HG03280 (cell line): Measurements from ENCODE around the gene KCNQ1.

Source experiments
- ATAC-seq: cut with Tn5 transposase; IDR thresholded peaks from one replicate; pipeline ENCODE4 v1.9.1; 2021; ENCODE audit warnings: mild to moderate bottlenecking, moderate library complexity; ENCODE audit not compliant: unreplicated experiment

KCNQ1 gene

GRCh38 chr11:2507212-2507901, 62.5 kb downstream of the KCNQ1 start:
- no peak for ATAC-seq

DNA sequence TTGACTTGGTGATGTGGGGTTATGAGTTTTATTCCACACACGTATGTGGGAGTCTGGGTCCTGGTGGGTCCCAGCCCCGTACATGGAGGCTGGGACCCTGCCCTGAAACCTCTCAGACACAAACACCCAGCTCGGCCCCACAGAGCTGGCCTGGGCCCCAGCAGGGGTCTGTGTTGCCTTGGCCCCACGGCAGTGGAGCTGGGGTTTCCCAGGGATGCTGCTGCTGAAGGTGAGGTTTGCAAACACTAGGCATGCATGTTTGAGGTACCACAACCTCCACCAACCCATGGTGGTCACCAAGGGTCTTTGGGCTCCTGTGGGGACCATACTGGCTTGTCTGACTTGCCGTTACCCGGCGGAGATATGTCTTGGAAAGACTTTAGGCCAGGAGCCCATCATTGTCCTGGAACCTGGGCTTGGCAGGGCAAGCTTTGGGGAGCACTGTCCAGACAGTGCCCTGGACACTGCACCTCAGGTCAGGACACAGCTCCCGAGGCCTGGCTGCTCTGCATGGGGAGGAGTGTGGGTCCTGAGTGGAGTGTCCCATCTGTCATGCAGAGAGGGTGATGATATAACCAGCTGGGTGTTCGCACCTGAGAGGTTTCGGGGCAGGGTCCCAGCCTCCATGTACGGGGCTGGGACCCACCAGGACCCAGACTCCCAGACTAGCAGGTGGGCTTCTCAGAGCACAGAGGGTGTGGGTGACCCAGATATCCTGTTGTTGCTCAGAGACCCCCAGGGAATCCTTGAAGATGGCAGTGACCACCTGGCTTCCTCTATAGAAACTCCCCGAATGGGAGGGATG, 63.3 kb downstream of the KCNQ1 start:
- ATAC-seq: no peak

GRCh38 chr11:2508793-2509192, 64.0 kb downstream of the KCNQ1 start:
- ATAC-seq: no peak

DNA sequence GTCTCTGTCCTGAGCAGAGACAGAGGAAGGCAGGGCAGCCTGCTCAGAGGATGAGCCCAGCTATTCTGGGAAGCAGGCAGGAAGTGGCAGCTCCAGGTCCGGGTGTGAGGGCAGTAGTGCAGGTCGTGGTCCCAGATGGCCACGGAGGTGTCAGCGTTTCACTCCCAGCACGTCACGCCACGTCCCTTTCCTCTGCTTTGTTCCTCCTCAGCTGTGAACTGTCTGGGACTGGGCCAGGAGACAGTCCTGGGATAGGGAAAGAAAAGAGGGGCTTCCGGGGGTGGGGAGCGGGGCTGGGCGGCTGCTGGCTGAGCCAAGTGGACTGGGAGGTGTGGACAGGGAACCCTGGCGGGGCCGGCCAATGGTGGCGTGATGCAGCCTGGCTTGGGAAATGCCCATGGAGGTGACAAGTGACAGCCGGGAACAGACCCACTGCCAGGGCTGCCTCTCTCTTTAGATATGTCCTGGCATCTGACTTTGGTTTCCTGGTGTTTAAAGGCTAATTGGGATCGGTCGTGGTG, 64.7 kb downstream of the KCNQ1 start:
- ATAC-seq: no peak

DNA sequence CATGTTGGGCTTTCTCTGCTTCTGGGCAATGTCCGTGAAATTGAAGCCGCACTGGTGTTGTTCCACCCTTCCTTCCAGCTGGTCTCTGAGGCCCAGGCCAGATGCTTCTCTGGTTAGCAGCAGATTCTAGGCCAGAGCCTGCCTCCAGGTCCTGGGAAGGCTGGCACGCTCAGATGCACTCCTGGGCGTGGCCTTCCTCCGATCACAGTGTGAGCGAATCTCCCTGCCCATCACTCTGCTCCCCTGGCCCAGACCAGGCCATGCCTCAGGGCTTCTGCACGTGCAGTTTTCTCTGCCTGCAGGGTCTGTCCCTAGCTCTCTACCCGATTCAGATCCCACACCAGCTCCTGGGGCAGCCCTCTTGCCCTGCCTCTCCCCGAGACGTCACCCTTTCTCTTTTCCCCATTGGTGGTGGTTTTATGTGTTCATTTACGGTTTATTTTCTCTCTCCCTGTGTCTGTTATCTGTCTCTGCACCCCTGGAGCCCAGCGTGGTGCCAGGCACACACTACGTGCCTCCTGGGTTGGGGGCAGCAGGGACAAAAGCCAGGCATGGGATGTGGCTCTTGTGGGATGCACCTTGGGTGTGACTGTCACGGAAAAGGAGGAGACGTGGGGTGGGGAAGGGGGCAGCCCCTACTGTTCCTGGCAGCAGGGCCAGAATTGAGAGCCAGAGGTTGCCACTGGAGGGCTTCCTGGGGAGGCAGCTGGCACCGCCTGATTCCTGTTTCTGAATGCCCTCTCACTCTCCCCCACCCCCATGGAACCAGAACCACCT, 66.0 kb downstream of the KCNQ1 start:
- ATAC-seq: no peak

GRCh38 chr11:2511421-2512369, 66.9 kb downstream of the KCNQ1 start:
- no peak for ATAC-seq

- no peak for ATAC-seq
Measured at GRCh38 chr11:2512431-2513407, 67.9 kb downstream of the KCNQ1 start.

GRCh38 chr11:2513441-2513840, 68.6 kb downstream of the KCNQ1 start:
- ATAC-seq: no peak

DNA sequence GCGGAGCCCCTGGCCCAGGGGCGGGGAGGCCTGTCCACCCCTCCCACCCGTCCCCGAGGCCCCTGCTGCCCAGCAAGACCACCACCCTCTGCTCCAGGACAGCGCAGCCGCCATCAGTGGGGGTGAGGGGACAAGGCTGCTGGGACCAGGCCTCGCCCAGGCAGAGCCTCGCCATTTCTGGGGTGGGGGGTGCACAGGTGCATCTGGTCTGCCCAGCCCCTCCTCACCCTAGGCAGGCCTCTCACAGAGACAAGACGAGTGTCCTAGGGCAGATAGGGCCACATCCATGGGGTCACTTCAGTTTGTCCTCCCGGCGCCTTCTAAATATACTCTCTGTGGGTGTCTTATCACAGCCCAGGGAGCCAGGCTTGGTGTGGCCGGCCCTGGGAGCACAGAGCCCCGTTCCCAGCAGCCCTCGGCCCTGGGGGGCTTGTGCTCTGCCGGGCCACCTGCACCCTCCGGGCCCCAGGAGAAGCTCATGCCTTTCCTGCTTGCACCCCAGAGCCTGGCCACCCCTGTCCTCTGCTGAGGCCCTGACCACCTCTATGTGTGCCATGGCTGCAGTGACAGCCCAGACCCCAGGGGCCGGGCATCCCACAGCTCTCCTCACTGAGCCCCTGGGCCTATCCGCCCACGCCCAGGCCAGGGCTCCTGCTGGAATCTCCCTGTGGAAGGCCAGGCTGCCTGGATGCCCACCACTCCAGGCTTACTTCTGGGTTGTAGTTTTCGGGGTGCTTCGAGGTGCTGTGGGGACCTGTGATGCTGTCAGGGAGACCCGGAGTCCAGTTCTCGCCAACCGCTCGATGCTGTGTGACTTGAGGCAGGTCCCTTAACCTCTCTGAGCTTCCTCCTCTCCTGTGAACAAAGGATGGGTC, 70.8 kb downstream of the KCNQ1 start:
- ATAC-seq: no peak

DNA sequence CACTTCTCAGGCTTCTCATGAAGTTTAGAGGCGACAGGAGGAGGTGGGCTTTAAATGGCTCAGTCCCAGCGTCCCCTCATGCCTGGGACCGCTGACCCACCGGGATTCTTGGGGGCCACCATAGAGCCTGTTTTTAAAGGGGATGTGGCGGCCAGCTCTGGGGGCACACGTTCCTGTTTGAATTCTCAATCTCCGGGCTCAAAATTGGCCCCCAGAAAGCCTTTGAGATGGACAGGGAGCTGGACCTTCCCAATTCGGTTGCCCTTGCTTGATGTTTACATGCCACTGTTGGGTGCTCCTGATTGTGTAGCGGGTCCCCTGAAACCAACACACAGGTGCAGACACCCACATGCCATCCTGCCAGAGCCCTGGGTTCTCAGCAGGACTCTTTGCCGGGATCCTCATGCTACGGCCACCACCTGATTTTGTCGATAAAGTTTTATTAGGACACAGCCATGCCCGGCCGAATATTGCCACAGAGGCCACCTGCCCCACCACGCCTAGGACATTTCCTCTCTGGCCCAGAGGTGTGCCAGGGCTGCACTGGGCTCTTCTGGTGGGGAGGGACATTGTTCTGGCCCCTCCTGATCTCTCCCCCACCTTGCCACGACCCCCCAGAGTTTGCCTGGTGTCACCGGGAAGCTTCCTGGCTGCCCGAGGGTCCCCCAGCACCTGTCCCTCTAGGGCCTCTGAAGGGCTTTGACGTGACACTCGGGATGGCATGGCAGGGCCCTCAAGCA, 71.6 kb downstream of the KCNQ1 start:
- ATAC-seq: no peak

DNA sequence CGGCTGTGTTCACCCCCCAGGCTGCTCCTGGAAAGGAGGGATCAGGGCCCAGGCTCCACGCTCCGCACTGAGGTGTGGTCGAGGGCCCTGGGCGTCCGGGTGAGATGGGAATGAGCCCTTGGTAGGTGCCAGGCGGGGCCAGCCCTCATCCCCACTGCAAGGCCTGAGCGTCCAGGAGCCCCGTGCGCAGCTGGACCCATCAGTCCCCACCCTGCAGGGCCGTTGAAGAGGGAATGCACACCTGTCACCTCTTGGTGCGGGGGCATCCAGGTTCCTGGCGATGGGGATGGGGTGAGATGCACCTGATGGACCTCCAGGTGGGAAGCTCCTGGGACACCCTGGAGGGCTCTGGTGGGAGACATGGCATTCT, 72.2 kb downstream of the KCNQ1 start:
- no peak for ATAC-seq

DNA sequence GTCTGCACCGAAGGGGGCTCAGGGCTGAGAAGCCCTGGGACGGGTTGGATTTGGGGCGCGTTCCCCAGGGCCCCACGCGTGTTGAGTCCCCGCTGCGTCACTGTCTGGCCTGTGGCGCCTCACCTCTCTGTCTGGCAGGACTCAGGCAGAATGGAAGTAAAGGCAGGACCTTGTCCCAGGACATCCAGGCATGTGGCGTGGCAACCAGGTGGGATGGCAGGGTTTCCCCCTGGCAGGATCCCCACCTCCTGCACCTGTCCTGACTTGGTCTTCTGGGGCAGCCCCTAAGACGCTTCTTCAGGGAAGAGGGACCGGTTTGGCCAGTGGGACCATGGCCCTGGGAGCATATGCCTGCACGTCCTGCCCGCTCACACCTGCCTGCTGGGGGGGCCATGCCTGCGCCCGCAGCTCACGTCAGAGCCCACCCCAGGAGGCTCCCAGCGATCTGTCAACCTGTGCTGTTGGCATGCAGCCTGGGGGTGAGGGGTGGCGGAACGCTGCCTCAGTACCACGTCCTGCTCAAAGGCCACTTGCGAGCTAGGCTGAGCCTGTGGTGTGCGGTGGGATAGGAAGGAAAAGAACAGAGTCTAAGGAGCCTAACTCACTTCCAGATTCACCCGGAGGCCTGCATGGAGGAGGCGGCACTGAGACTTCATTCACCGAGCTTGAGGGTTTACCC, 72.7 kb downstream of the KCNQ1 start:
- no peak for ATAC-seq

DNA sequence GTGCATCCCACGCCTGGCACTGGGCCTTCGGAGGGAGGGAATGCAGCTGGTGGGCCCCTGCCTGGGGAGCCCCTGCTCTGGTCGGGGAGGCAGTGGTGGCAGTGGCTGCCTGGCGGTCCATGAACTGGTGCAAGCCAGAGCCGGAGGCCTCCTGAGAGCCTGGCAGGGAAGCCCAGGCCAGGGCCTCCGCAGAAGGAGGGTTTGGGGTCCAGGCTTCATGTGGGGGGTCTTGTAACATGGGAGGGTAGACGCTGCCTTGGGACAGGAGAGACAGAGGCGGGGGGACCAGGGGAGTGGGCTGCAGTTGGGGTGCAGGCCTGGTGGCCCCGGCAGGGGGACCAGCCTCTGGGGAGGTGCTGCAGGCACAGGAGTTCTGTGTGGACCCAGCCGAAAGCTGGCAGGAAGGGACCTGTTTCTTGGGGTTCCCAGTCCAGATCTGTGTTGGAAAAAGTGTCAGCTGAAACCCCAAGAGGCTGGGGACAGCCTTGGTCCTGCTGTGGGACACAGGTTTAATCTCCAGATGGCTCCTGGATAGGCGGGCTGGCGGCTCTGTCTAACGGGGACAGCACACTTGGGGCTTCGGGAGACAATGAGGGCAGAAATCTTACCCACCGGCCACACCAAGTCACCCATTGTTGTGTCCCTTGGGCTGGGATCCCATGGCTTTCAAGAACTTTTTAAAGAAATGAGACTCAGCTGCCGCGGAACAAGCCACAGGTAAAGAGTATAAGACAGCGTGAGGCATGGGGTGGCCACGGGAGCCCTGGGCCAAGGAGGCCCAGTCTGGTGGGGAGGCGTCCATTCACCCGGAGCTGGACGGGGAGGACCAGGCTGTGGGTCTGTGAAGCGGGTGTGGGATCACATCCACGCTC, 73.5 kb downstream of the KCNQ1 start:
- ATAC-seq: no peak

DNA sequence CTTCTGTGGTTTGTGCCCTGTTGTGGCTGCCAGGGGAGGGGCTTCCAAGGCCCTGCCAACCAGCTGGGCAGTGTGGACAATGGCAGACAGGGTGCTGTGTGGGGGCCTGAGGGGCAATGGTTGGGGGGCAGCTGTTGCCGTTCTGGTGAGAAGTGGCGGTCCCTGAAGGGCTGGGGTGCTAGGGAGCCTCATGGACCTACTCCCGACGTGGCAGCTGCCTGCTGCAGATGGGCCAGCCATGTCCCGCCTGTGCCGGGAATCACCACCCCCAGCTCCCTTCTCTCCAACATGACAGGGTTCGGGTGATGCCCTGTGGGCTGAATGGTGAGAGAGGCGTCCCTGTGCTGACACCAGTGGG, 74.2 kb downstream of the KCNQ1 start:
- no peak for ATAC-seq

GRCh38 chr11:2519517-2519861, 74.7 kb downstream of the KCNQ1 start:
- ATAC-seq: no peak
